ENCODE measurements around the gene SNX18. TPM values are rescaled to one million over a fixed set of nuclear protein-coding genes. Genes with fewer than 3 reads are reported as not detected.

SNX18 gene
- total RNA-seq, 2 experiments from 2014 or later, result 6.3 to 14.6 TPM

DNA sequence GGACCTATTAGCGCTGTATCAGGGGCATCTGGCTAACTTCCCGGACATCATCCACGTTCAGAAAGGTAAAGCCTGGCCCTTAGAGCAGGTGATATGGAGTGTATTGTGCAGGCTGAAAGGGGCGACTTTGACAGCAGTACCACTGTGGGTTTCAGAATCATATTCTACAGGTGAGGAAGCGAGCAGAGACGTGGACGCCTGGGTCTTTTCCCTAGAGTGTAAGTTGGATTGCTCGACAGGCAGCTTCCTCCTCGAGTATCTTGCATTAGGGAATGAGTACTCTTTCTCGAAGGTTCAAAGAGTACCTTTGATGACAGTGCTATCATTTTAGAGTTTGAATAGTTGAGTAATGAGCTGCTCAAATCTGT lies 1.9 kb downstream of the SNX18 start:
- peaks cover 43% of the 10 kb centered on the region for H3K4me1 ChIP-seq (ENCODE audit: insufficient read depth, low read length, poor library complexity, severe bottlenecking)
- DNase-seq (ENCODE audit: low spot score), result no peak
- peak overlapping the region; percentile 55 for H3K4me3 ChIP-seq (ENCODE audit: low read depth, low read length, poor library complexity, severe bottlenecking)
- H2AFZ ChIP-seq (ENCODE audit: low read length), result no peak overlapping the region
- POLR2A ChIA-PET, result interaction anchor here (0.5 to 1.0 kb wide), 3 partner anchors 10 to 178 kb away, joined by 3 read pairs; no protein-coding TSS in a partner anchor
- no peak overlapping the region for H3K27ac ChIP-seq (ENCODE audit: low read depth, low read length, poor library complexity, severe bottlenecking)
- TF ChIP-seq EZH2phosphoT487 (IDR thresholded peaks at IDR 0.05; ENCODE audit: borderline replicate concordance, low read depth, low read length) (no peak), CTCF (conservative IDR thresholded peaks at IDR 0.05; ENCODE audit: low read length) (no peak)
- peak overlapping the region; percentile 75 for H3K4me2 ChIP-seq (ENCODE audit: low read length)
- CTCF ChIA-PET (ENCODE audit: unreplicated experiment), result no interaction called here
- H4K20me1 ChIP-seq (ENCODE audit: insufficient read depth, low read length), result no peaks in the 10 kb centered on the region
- intact Hi-C loops (cut with micrococcal nuclease; ENCODE audit: unreplicated experiment), result loop anchor here (5.0 to 10.0 kb wide), 2 partner anchors 248 to 625 kb away; no protein-coding TSS in a partner anchor
- H3K9me2 ChIP-seq (ENCODE audit: insufficient read depth, low read length), result no peaks in the 10 kb centered on the region
- 0 out of 2 replicates have a peak, but pooled peaks cover 5% of the 10 kb centered on the region for H3K79me2 ChIP-seq (ENCODE audit: insufficient read depth, low read depth, low read length)
- H3K36me3 ChIP-seq (ENCODE audit: insufficient read depth, low read length), result no peaks in the 10 kb centered on the region
- H3K9me3 ChIP-seq (ENCODE audit: low read length), result no peaks in the 10 kb centered on the region
- no TSS peak for BruUV-seq (replicated peaks)

DNA sequence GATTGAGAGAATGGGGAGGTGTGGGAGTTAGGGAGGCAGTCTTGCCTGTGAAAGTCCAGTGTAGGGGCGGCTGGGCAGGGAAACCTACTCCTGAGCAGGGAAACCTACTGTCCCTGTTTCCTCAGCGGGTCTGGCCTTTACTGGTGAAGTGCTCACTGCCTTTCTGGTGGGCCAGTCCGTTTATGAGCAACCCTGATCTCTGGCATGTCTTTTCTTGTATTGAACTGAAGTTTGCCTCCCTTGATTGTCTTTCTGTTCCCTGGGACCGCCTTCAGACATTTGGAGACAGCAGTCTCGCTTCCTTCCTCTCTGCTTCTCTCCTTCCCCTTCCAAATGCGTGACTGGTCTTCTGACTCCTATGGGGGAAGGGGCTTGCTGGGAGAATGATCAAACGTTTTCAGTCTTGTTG lies 2.9 kb downstream of the SNX18 start:
- H2AFZ ChIP-seq (ENCODE audit: low read length), result no peak overlapping the region

More for the DNA sequence above, 2.9 kb downstream of the SNX18 start:
- ChIA-PET CTCF (ENCODE audit: unreplicated experiment) (no interaction called here), POLR2A (no interaction called here)
- H3K4me2 ChIP-seq (ENCODE audit: low read length), result peak overlapping the region; percentile 75
- H3K4me1 ChIP-seq (ENCODE audit: insufficient read depth, low read length, poor library complexity, severe bottlenecking), result peaks cover 43% of the 10 kb centered on the region
- no peaks in the 10 kb centered on the region for H3K9me3 ChIP-seq (ENCODE audit: low read length)
- H3K79me2 ChIP-seq (ENCODE audit: insufficient read depth, low read depth, low read length), result 0 out of 2 replicates have a peak, but pooled peaks cover 5% of the 10 kb centered on the region
- H3K36me3 ChIP-seq (ENCODE audit: insufficient read depth, low read length), result no peaks in the 10 kb centered on the region
- no peak overlapping the region for H3K27ac ChIP-seq (ENCODE audit: low read depth, low read length, poor library complexity, severe bottlenecking)
- peak overlapping the region; percentile 55 for H3K4me3 ChIP-seq (ENCODE audit: low read depth, low read length, poor library complexity, severe bottlenecking)
- H4K20me1 ChIP-seq (ENCODE audit: insufficient read depth, low read length), result no peaks in the 10 kb centered on the region
- no peak for TF ChIP-seq CTCF (conservative IDR thresholded peaks at IDR 0.05; ENCODE audit: low read length)
- no peak for TF ChIP-seq EZH2phosphoT487 (IDR thresholded peaks at IDR 0.05; ENCODE audit: borderline replicate concordance, low read depth, low read length)
- DNase-seq (ENCODE audit: low spot score), result no peak
- BruUV-seq (replicated peaks), result no TSS peak
- intact Hi-C loops (cut with micrococcal nuclease; ENCODE audit: unreplicated experiment), result no loop called here
- no peaks in the 10 kb centered on the region for H3K9me2 ChIP-seq (ENCODE audit: insufficient read depth, low read length)
